HEK293 (cell line): ENCODE measurements around the gene THAP2.
A peak's percentile ranks its signal among the peaks of the same experiment; 100 is the strongest.

Experiments used
- BCL11B ChIP-seq: fragments of 450-650 bp; formaldehyde crosslinking; IDR thresholded peaks from 2 replicates; pipeline ENCODE4 v1.5.1; 2016; ENCODE audit warnings: low read depth, missing biosample characterization, missing genetic modification characterization
- PRDM2 ChIP-seq: fragments of 450-650 bp; formaldehyde crosslinking; IDR thresholded peaks from 2 replicates; pipeline ENCODE4 v1.5.1; 2016; ENCODE audit warnings: missing biosample characterization, missing genetic modification characterization, borderline replicate concordance
- SP2 ChIP-seq: fragments of 450-650 bp; formaldehyde crosslinking; IDR thresholded peaks from 2 replicates; pipeline ENCODE4 v1.5.1; 2016; ENCODE audit warnings: missing biosample characterization, missing genetic modification characterization
- ZBTB11 ChIP-seq: fragments of 450-650 bp; formaldehyde crosslinking; conservative IDR thresholded peaks from 2 replicates; pipeline ENCODE4 v1.5.1; 2016; ENCODE audit warnings: low read depth, missing biosample characterization, missing genetic modification characterization
- ZBTB20 ChIP-seq: fragments of 450-650 bp; formaldehyde crosslinking; IDR thresholded peaks from 2 replicates; pipeline ENCODE4 v1.5.1; 2016; ENCODE audit warnings: missing biosample characterization, missing genetic modification characterization
- ZBTB21 ChIP-seq: fragments of 450-650 bp; formaldehyde crosslinking; IDR thresholded peaks from 2 replicates; pipeline ENCODE4 v1.5.1; 2017; ENCODE audit warnings: missing biosample characterization, missing genetic modification characterization
- ZFHX2 ChIP-seq: fragments of 450-650 bp; formaldehyde crosslinking; conservative IDR thresholded peaks from 2 replicates; pipeline ENCODE4 v1.5.1; 2016; ENCODE audit warnings: missing biosample characterization, missing genetic modification characterization
- ZNF16 ChIP-seq: fragments of 450-650 bp; formaldehyde crosslinking; IDR thresholded peaks from 2 replicates; pipeline ENCODE4 v1.5.1; 2016; ENCODE audit warnings: low read depth, missing biosample characterization, missing genetic modification characterization
- ZNF184 ChIP-seq: fragments of 450-650 bp; IDR thresholded peaks from 2 replicates; pipeline ENCODE4 v1.5.1; 2018; ENCODE audit warnings: missing biosample characterization, mild to moderate bottlenecking, missing genetic modification characterization
- ZNF335 ChIP-seq: fragments of 450-650 bp; formaldehyde crosslinking; conservative IDR thresholded peaks from 2 replicates; pipeline ENCODE4 v1.5.1; 2016; ENCODE audit warnings: missing biosample characterization, missing genetic modification characterization
- ZNF366 ChIP-seq: fragments of 450-650 bp; formaldehyde crosslinking; conservative IDR thresholded peaks from 2 replicates; pipeline ENCODE4 v1.5.1; 2016; ENCODE audit warnings: missing biosample characterization, missing genetic modification characterization
- ZNF404 ChIP-seq: fragments of 450-650 bp; formaldehyde crosslinking; IDR thresholded peaks from 2 replicates; pipeline ENCODE4 v1.5.1; 2017; ENCODE audit warnings: missing biosample characterization, missing genetic modification characterization
- ZNF514 ChIP-seq: fragments of 450-650 bp; formaldehyde crosslinking; IDR thresholded peaks from 2 replicates; pipeline ENCODE4 v1.5.1; 2016; ENCODE audit warnings: missing biosample characterization, missing genetic modification characterization
- ZNF571 ChIP-seq: fragments of 450-650 bp; formaldehyde crosslinking; IDR thresholded peaks from 2 replicates; pipeline ENCODE4 v1.5.0; 2017; ENCODE audit warnings: missing biosample characterization, missing genetic modification characterization
- ZNF600 ChIP-seq: fragments of 450-650 bp; formaldehyde crosslinking; IDR thresholded peaks from 2 replicates; pipeline ENCODE4 v1.5.1; 2016; ENCODE audit warnings: missing biosample characterization, missing genetic modification characterization
- ZNF654 ChIP-seq: fragments of 450-650 bp; formaldehyde crosslinking; IDR thresholded peaks from 2 replicates; pipeline ENCODE4 v1.5.1; 2016; ENCODE audit warnings: low read depth, missing biosample characterization, missing genetic modification characterization
- ZNF658 ChIP-seq: fragments of 450-650 bp; formaldehyde crosslinking; IDR thresholded peaks from 2 replicates; pipeline ENCODE4; 2016; ENCODE audit warnings: missing biosample characterization, missing genetic modification characterization
- ZNF660 ChIP-seq: fragments of 450-650 bp; IDR thresholded peaks from 2 replicates; pipeline ENCODE4 v1.5.1; 2018; ENCODE audit warnings: missing biosample characterization, mild to moderate bottlenecking, missing genetic modification characterization
- ZNF76 ChIP-seq: fragments of 450-650 bp; formaldehyde crosslinking; IDR thresholded peaks from 2 replicates; pipeline ENCODE4; 2016; ENCODE audit warnings: low read depth, missing biosample characterization, missing genetic modification characterization, borderline replicate concordance
- ZNF791 ChIP-seq: fragments of 450-650 bp; formaldehyde crosslinking; IDR thresholded peaks from 2 replicates; pipeline ENCODE4 v1.5.1; 2016; ENCODE audit warnings: missing biosample characterization, missing genetic modification characterization
- ZSCAN30 ChIP-seq: fragments of 450-650 bp; IDR thresholded peaks from 2 replicates; pipeline ENCODE4 v1.5.1; 2018; ENCODE audit warnings: missing biosample characterization, mild to moderate bottlenecking, missing genetic modification characterization, moderate library complexity
- TF ChIP-seq, protein P1 (sequence below): fragments of 450-650 bp; formaldehyde crosslinking; IDR thresholded peaks from 2 replicates; pipeline ENCODE4 v1.5.1; 2016; ENCODE audit warnings: missing biosample characterization, missing genetic modification characterization
- TF ChIP-seq, protein P2 (sequence below): fragments of 450-650 bp; formaldehyde crosslinking; IDR thresholded peaks from 2 replicates; pipeline ENCODE4 v1.5.1; 2016; ENCODE audit warnings: missing biosample characterization, missing genetic modification characterization, borderline replicate concordance
- TF ChIP-seq, protein P3 (sequence below): fragments of 450-650 bp; formaldehyde crosslinking; IDR thresholded peaks from 2 replicates; pipeline ENCODE4 v1.5.1; 2017; ENCODE audit warnings: missing biosample characterization, missing genetic modification characterization

The THAP2 gene

GRCh38 chr12:71627438-71628002, 36.6 kb upstream of the THAP2 start (continued):
- TF ChIP-seq ZBTB11 (tag by site-specific recombination): no peak
- peak; percentile 80 for TF ChIP-seq ZNF366 (tag by site-specific recombination)
- peak; percentile 25; the same call in 1 of the 2 replicates for TF ChIP-seq SP2 (tag by site-specific recombination)
- TF ChIP-seq ZNF16 (tag by site-specific recombination): no peak
- no peak; the same call in 1 of the 2 replicates for TF ChIP-seq ZNF184 (tag by site-specific recombination)
- 0 out of 2 replicates have a peak, but pooled peaks have one; percentile 25 for TF ChIP-seq ZSCAN30 (tag by site-specific recombination)
- TF ChIP-seq ZNF660 (tag by site-specific recombination): no peak
- no peak for TF ChIP-seq ZNF404 (tag by site-specific recombination)
- no peak for TF ChIP-seq ZNF654 (tag by site-specific recombination)
- no peak for TF ChIP-seq PRDM2
- no peak for TF ChIP-seq ZNF335 (tag by site-specific recombination)
- no peak for TF ChIP-seq ZBTB20 (tag by site-specific recombination)
- TF ChIP-seq, protein P1, sequence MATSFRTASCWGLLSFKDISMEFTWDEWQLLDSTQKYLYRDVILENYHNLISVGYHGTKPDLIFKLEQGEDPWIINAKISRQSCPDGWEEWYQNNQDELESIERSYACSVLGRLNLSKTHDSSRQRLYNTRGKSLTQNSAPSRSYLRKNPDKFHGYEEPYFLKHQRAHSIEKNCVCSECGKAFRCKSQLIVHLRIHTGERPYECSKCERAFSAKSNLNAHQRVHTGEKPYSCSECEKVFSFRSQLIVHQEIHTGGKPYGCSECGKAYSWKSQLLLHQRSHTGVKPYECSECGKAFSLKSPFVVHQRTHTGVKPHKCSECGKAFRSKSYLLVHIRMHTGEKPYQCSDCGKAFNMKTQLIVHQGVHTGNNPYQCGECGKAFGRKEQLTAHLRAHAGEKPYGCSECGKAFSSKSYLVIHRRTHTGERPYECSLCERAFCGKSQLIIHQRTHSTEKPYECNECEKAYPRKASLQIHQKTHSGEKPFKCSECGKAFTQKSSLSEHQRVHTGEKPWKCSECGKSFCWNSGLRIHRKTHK (tag by site-specific recombination): no peak
- peak; percentile 79 for TF ChIP-seq BCL11B (tag by site-specific recombination)
- TF ChIP-seq ZBTB21 (tag by site-specific recombination): peak; percentile 80
- no peak for TF ChIP-seq ZNF76 (tag by site-specific recombination)
- no peak for TF ChIP-seq ZNF658
- TF ChIP-seq ZNF514 (tag by site-specific recombination): no peak
- TF ChIP-seq ZNF791: no peak
- no peak for TF ChIP-seq ZNF571
- TF ChIP-seq, protein P2, sequence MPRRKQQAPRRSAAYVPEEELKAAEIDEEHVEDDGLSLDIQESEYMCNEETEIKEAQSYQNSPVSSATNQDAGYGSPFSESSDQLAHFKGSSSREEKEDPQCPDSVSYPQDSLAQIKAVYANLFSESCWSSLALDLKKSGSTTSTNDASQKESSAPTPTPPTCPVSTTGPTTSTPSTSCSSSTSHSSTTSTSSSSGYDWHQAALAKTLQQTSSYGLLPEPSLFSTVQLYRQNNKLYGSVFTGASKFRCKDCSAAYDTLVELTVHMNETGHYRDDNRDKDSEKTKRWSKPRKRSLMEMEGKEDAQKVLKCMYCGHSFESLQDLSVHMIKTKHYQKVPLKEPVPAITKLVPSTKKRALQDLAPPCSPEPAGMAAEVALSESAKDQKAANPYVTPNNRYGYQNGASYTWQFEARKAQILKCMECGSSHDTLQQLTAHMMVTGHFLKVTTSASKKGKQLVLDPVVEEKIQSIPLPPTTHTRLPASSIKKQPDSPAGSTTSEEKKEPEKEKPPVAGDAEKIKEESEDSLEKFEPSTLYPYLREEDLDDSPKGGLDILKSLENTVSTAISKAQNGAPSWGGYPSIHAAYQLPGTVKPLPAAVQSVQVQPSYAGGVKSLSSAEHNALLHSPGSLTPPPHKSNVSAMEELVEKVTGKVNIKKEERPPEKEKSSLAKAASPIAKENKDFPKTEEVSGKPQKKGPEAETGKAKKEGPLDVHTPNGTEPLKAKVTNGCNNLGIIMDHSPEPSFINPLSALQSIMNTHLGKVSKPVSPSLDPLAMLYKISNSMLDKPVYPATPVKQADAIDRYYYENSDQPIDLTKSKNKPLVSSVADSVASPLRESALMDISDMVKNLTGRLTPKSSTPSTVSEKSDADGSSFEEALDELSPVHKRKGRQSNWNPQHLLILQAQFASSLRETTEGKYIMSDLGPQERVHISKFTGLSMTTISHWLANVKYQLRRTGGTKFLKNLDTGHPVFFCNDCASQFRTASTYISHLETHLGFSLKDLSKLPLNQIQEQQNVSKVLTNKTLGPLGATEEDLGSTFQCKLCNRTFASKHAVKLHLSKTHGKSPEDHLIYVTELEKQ: peak; percentile 53; the same call in 1 of the 2 replicates
- TF ChIP-seq, protein P3, sequence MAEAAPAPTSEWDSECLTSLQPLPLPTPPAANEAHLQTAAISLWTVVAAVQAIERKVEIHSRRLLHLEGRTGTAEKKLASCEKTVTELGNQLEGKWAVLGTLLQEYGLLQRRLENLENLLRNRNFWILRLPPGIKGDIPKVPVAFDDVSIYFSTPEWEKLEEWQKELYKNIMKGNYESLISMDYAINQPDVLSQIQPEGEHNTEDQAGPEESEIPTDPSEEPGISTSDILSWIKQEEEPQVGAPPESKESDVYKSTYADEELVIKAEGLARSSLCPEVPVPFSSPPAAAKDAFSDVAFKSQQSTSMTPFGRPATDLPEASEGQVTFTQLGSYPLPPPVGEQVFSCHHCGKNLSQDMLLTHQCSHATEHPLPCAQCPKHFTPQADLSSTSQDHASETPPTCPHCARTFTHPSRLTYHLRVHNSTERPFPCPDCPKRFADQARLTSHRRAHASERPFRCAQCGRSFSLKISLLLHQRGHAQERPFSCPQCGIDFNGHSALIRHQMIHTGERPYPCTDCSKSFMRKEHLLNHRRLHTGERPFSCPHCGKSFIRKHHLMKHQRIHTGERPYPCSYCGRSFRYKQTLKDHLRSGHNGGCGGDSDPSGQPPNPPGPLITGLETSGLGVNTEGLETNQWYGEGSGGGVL (tag by site-specific recombination): no peak
- TF ChIP-seq ZNF600 (tag by site-specific recombination): no peak
- TF ChIP-seq ZFHX2: no peak
